ENCODE results near the gene CAMKK1.

DNA sequence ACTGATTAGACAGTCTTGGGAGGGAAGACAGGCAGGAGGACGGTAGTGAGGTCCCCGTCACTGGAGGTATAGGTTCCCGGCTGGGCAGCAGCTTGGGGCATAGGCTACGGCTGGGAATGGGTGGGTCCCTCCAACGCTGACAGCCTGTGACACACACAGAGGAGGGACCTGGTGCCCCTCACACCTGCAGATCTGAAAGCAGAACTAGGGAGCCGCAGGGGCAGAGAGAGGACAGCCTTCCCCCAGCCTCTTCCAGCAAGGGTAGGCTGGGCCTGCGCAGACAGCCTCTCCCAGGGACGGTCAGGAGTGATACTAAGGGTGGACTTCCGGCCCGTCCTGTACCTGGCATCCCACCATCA lies 21.4 kb upstream of the CAMKK1 start:
- no peak for TF ChIP-seq POLR2A (IDR thresholded peaks at IDR 0.05; ENCODE audit: low read length)
- TF ChIP-seq, protein P1, sequence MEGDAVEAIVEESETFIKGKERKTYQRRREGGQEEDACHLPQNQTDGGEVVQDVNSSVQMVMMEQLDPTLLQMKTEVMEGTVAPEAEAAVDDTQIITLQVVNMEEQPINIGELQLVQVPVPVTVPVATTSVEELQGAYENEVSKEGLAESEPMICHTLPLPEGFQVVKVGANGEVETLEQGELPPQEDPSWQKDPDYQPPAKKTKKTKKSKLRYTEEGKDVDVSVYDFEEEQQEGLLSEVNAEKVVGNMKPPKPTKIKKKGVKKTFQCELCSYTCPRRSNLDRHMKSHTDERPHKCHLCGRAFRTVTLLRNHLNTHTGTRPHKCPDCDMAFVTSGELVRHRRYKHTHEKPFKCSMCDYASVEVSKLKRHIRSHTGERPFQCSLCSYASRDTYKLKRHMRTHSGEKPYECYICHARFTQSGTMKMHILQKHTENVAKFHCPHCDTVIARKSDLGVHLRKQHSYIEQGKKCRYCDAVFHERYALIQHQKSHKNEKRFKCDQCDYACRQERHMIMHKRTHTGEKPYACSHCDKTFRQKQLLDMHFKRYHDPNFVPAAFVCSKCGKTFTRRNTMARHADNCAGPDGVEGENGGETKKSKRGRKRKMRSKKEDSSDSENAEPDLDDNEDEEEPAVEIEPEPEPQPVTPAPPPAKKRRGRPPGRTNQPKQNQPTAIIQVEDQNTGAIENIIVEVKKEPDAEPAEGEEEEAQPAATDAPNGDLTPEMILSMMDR (IDR thresholded peaks at IDR 0.05), result no peak
